Nephron progenitor cell (in vitro differentiated cells): ENCODE data around the gene RPL18A.

Experiments
- DNase-seq: peaks from one replicate; pipeline ENCODE4 v3.0.0; 2021
- H3K27ac Mint-ChIP-seq: 2 replicates; pipeline ENCODE4 v1.8.0; 2021; ENCODE audit warnings: mild to moderate bottlenecking, moderate library complexity, mixed read lengths
- H3K27me3 Mint-ChIP-seq: 2 replicates; pipeline ENCODE4 v1.8.0; 2021; ENCODE audit warnings: mild to moderate bottlenecking, low read depth, mixed read lengths; ENCODE audit not compliant: poor library complexity
- H3K36me3 Mint-ChIP-seq: 2 replicates; pipeline ENCODE4 v1.8.0; 2021; ENCODE audit warnings: low read depth, mixed read lengths
- H3K4me1 Mint-ChIP-seq: 2 replicates; pipeline ENCODE4 v1.8.0; 2021; ENCODE audit warnings: mixed read lengths
- H3K4me3 Mint-ChIP-seq: 2 replicates; pipeline ENCODE4 v1.8.0; 2021; ENCODE audit warnings: mild to moderate bottlenecking, moderate library complexity, mixed read lengths
- H3K9me3 Mint-ChIP-seq: 2 replicates; pipeline ENCODE4 v1.8.0; 2021; ENCODE audit warnings: mild to moderate bottlenecking, moderate library complexity, mixed read lengths
- TF ChIP-seq, protein P1 (sequence below): fragments of 200-600 bp; sonication (generic); IDR thresholded peaks from 2 replicates; pipeline ENCODE4 v1.5.0; 2021; ENCODE audit warnings: antibody characterized with exemption

Gene RPL18A

DNA sequence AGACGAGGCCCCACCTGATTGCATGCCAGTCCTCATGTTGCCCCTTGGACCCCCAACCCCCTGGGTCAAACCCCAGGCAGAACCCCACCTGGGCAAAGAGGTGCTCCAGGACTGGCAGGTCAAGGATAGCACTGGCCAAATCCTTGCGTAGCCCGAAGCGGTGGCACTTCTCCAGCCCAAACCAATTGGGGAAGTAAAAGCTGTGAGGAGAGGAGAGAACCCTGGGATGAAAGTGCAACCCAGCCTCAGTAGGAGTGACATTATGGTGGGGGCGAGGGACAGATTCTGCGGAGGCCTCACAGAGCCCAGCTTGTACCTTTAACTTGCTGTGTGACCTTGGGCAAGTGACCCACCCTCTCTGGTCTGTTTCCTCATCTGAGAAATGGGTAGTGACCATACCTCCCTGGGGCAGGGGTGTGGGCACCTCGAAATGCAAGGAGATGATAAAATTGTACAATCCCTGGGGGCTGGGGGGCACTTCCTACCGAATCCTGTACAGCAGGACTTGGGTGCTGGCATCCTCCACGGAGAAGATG, 16.4 kb upstream of the RPL18A start:
- H3K9me3 Mint-ChIP-seq = no peaks in the 10 kb centered on the region
- no peak for DNase-seq
- H3K36me3 Mint-ChIP-seq = no peaks in the 10 kb centered on the region
- H3K27me3 Mint-ChIP-seq = peaks cover 76% of the 10 kb centered on the region
- TF ChIP-seq, protein P1, sequence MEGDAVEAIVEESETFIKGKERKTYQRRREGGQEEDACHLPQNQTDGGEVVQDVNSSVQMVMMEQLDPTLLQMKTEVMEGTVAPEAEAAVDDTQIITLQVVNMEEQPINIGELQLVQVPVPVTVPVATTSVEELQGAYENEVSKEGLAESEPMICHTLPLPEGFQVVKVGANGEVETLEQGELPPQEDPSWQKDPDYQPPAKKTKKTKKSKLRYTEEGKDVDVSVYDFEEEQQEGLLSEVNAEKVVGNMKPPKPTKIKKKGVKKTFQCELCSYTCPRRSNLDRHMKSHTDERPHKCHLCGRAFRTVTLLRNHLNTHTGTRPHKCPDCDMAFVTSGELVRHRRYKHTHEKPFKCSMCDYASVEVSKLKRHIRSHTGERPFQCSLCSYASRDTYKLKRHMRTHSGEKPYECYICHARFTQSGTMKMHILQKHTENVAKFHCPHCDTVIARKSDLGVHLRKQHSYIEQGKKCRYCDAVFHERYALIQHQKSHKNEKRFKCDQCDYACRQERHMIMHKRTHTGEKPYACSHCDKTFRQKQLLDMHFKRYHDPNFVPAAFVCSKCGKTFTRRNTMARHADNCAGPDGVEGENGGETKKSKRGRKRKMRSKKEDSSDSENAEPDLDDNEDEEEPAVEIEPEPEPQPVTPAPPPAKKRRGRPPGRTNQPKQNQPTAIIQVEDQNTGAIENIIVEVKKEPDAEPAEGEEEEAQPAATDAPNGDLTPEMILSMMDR = no peak
- no peak overlapping the region for H3K27ac Mint-ChIP-seq
- H3K4me1 Mint-ChIP-seq = peaks cover 12% of the 10 kb centered on the region
- no peak overlapping the region for H3K4me3 Mint-ChIP-seq

DNA sequence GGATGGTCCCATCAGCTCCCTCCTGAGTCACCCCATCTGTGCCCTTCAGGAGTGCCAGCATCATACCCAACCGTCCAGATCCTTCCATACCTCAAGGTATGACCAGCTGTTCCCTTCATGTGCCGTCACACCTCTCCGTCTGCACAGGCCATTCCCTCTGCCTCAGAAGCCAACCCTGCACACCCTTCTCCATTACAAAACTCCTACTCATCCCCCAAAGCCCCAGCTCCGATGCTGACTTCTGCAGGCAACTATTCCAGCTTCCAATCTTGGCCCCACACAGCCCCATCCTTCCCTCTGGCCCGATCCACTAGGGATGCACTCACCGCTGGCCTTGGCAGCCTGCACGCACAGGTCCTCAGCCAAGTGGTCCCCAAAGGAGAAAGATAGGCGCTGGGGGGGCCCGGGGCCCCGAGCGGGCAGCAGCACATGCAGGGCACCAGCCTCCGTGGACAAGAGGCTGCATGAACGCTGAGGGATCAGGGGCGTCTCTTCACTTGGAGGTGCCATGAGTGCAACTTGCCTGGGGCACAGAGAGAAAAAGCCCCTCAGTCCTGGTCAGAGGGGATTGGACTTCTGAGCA, 15.7 kb upstream of the RPL18A start:
- TF ChIP-seq, protein P1 = no peak
- Mint-ChIP-seq H3K4me1 (peaks cover 17% of the 10 kb centered on the region), H3K27me3 (peaks cover 79% of the 10 kb centered on the region), H3K36me3 (no peaks in the 10 kb centered on the region), H3K4me3 (peak overlapping the region; percentile 16), H3K27ac (no peak overlapping the region), H3K9me3 (no peaks in the 10 kb centered on the region)
- DNase-seq = no peak

DNA sequence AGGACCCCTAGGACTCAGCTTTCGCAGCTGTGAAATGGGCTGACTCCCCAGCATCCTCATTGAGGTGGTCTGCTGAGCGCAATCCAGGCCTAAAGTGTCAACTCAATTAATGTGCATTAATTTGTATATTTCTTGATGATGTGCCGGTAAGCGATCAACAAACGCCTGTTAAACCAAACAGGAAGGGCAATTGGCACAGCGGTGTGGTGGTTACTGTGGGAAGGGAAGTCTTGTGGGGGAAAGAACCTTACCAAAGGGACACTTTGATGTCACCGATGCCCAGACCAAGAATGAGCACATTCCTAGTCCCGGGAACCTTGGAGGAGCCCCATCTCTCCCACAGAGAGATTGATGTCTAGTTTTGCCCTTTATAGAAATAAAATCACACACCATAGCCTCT, 13.6 kb upstream of the RPL18A start:
- H3K27ac Mint-ChIP-seq = no peak overlapping the region
- H3K4me1 Mint-ChIP-seq = peaks cover 21% of the 10 kb centered on the region
- H3K4me3 Mint-ChIP-seq = no peak overlapping the region
- DNase-seq = no peak
- peaks cover 3% of the 10 kb centered on the region for H3K9me3 Mint-ChIP-seq
- peaks cover 57% of the 10 kb centered on the region for H3K27me3 Mint-ChIP-seq
- H3K36me3 Mint-ChIP-seq = no peaks in the 10 kb centered on the region
- TF ChIP-seq, protein P1 = no peak

DNA sequence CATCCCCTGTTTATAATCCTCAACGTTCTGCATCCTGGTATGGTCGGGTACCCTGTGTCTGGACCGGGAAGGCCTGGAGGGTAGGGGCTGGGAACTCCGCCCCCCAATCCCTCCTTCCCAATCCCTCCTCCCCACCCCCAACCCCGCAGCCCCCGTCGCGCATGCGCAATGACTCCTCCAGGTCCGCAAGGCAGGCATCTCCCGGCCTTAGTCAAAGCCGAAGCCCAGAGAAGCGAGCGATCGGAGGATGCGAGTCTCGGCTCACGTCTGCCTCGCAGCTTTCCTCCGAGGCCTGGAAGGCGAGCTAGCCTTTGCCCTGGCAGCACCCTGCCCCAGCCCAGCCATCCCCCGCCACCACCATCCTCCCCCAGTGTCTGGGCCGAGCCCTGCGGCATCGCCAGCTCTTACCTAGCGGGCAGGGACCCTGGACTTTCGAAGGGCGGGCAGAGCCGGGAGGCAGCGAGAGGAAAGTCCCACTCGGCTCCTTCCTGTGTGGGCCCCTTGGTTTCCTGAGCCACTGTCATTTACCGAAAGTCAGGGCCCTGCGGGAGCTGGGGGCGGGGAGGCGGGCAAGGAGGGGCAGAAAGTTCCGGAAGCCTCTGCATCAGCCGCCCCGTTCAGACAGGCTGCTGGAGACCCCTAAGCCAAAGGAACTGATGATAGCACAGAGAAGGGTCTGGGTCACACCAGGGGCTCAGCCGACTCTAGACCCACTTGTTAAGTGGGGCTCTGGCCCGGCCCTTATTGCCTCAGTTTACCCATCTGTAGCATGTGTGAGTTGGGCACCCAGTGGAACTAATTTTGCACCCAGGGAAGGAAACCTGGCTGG, 12.0 kb upstream of the RPL18A start, which contains the start of gene JAK3:
TSS of gene JAK3 (minus strand) at position 445 of the 829 bp plus-strand sequence. CDS start 3,565 bp downstream, outside the sequence.
- peak within 1 kb of the TSS; percentile 38 for H3K4me3 Mint-ChIP-seq
- no peak within 1 kb of the TSS for H3K27ac Mint-ChIP-seq
- TF ChIP-seq, protein P1 = no peak
- peaks cover 19% of the 10 kb centered on the region for H3K4me1 Mint-ChIP-seq
- H3K36me3 Mint-ChIP-seq = no peaks in the 10 kb centered on the region
- H3K27me3 Mint-ChIP-seq = peaks cover 52% of the 10 kb centered on the region
- peak; percentile 86 for DNase-seq
- H3K9me3 Mint-ChIP-seq = peaks cover 9% of the 10 kb centered on the region

DNA sequence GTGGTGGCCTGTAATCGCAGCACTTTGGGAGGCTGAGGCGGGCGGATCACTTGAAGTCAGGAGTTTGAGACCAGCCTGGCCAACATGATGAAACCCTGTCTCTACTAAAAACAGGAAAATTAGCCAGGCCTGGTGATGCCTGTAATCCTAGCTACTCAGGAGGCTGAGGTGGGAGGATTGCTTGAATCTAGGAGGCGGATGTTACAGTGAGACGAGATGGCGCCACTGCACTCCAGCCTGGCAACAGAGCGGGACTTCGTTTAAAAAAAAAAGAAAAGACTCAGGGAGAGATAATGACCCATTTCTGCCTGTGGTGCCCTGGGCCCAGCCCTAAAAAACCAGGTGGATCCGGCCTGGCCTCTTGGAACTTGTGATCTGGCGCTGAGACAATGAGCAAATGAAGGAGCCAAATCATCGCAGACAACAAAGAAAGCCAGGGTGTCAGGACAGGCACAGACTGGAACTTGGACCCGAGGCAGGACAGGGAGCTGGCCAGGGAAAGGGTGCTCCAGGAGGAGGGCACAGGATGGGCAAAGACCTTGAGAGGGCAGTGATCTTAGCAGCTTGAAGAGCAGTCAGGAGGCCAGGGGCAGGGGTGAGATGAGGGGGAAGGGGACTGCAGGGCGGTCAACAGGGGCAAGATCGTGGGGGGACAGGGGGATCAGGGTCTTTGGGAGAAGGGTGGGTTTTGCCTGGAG, 11.0 kb upstream of the RPL18A start:
- peaks cover 19% of the 10 kb centered on the region for H3K4me1 Mint-ChIP-seq
- H3K4me3 Mint-ChIP-seq = no peak overlapping the region
- DNase-seq = no peak
- H3K9me3 Mint-ChIP-seq = peaks cover 9% of the 10 kb centered on the region
- H3K36me3 Mint-ChIP-seq = no peaks in the 10 kb centered on the region
- TF ChIP-seq, protein P1 = no peak
- H3K27me3 Mint-ChIP-seq = peaks cover 50% of the 10 kb centered on the region
- H3K27ac Mint-ChIP-seq = no peak overlapping the region
